GM04503 (cell line): ENCODE data around the gene CWC27.

Source experiments
- DNase-seq: peaks from one replicate; pipeline ENCODE4 v3.0.0-alpha.2; 2012; ENCODE audit warnings: low read depth

Gene CWC27

DNA sequence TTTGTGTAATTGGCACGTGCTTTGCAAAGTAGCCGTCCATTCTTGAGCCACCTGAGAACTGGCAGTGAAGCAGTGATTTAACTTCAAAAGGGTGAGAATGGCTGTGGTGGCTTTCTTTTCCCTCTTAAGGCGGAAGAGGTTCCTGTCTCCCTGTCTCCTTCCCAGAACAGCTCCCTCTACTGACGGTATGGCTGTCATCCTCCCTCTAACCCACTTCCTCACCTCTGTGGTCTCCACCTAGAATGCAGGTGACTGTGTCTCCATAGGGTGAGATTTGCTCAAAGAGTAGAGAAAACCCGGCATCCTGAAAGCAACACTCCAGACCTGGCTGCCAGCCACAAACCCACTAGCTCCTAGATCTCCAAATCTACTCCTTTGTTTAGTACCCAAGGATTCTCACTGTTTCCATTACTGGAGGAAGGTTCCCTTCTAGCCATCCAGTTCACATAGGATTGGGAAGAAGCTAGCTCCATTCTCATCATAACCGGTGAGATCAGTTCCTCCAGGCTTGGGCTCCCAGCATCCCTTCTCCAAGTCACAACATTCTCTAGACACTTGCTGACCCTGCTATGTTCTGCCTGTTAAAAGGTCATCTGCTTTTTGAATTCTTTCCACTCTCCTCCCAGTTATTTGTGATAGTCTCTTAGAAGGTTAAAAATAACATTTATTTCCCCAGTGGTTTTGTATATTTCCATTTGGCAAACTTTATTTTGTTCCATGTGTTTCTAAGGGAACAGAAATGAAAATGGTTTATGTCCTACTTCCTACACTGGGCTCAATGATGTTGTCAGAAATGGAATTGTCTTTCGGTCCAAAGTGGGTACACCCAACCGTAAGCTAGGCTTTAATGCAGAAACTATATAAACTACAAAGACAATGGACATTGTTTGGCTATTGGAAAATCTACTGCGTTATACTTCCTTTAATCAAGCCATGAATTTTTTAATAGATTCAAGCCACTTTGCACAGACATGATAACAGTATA, 269.4 kb downstream of the CWC27 start:
- DNase-seq: no peak

DNA sequence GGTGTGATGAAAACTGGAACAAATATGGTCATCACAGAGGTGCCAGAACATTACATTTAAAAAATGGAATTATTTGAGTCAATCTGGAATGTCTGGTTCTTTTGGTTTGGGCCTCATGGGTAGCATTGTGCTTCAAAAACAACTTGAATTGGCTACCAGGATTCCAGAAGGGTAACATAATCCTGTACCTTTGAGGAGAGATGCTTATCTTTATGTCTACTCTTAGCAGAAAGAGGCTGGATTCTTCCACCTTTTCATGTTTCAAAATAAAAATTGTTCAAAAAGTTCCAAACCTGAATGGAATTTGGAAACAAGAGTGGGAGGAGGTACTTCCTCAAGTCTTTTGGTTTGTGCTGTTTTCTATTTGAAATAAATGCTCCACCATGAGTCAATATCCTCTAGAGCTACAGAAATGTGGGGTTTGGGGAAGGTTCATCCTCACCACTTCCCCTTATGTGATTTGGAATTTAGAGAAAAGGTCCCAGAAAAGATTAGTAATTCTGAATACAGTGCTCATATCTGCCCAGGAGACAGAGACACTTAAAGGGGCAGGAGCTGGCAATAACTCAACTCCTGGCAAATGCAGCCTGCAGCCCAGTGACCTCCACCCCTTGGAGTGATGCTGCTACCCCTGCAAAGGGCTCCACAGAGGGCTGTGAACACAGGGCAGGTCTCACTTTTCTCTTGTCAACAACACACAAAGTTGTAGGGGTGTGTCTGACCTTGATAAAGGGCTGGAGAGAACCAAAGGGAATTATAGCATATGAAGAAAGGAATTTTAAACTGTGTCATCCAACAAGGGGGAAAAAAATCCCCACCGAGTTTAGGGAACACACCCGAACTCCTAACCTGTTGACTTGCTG, 272.8 kb downstream of the CWC27 start:
- no peak for DNase-seq

DNA sequence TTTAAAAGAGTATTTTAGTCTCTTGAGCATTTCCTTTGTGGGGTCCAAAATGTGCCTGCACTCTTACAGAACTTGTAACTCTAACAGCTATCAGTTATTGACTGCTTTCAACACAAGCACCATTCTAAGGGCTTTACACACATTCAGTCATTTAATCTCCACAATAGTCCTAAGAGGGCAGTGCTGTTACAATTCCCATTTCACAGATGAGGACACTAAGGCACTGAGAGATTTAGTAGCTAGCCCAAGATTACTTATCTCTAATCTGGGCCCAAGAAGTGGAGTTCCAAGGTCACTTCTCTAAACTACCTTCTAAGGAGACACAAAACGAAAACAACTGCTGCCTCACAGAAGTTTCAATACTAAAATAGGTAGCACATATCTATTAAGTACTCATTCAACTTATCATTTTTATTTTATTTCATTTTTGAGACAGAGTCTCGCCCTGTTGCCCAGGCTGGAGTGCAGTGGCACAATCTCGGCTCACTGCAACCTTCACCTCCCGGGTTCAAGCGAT, 275.2 kb downstream of the CWC27 start:
- DNase-seq: no peak

DNA sequence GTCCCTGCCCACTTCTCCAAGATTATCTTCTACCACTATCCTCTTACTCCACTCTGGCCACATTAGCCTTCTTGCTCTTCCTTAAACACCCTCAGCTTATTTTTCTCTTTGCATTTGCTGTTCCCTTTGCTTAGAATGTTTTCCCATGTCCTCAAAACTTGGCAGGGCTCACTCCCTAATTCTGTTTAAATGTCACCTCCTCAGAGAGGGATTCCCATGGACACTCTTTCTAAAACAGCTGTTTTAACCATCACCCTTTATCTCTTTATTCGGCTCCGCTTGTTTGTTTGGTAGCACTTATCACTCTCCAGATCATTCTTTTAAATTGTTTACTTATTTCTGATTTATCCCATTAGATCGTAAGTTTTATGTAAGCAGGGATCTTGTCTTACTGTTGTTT, 278.5 kb downstream of the CWC27 start:
- no peak for DNase-seq

DNA sequence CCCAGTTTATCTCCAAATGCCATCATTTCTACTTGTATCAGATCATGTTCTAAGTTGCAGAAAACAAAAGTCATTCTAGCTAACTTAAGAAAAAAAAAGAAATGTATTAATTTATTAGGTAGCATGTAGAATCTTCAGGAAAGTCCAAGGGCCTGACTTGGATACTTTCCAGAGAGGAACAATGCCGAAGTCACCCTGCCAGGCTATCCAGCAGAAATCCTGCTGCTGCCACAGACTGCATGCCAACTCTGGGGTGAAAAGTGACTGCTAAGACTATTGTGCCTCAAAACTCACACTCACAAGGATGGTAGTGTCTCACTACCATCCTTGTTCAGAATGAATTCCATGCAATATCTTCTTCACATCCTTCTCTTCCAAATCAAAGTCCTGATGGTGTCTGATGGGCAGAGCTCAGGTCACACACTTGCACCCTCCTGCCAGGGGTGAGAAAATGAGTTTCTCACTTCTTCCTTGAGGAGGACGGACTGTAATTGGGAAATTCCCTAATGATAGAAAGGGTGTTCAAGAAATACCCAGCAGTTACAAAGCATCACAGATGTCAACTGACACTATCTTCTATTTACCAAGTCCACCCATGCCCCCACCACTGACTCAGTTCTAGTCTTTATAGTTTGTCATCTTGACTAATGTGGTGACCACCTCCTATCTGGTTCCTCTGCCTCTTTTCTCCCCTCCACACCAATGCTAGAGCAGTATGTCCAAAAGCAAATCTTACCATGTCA, 279.4 kb downstream of the CWC27 start:
- no peak for DNase-seq

DNA sequence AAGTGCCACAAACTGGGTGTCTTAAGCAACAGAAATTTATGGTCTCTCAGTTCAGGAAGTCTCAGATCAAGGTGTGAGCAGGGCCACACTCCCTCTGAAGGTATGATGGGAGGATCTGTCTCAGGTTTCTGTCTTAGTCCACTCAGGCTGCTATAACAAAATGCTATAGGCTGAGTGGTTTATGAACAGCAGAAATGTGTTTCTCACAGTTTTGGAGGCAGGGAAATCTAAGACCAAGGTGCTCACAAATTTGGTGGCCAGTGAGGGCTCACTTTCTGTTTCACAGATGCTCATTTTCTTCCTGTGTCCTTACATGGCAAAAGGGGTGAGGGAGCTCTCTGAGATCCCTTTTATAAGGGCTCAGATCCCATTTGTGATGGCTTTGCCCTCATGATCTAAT, 281.4 kb downstream of the CWC27 start:
- no peak for DNase-seq

DNA sequence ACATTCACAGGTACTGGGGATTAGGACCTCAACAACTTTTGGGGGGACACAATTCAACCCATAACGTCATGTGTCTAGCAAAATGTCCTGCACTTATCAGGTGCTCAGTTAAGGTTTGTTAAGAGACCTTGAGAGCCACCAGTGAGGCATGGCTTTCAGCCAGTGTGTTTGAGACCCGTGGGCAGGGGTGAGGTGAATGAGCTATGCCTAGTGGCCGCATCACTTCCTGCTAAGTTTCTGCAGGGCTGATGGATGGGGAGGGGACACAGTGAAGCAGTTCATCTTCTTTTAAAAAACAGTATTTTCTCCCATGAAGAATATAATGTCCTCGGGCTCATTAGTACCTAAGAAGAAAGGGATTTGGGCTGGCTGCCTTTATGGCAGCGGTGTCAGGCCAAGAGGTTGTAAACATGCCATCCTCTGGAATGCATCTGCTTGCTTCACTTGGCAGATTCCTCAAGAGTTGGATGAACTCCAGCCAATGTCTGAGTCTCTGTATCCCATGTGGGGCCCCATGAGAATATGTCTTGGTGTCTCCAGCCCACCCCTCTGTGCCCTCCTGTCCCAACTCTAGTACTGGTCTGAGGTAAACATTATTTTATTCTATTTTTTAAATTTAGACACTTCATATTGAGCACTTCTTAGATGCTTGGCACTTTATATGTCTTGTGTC, 282.2 kb downstream of the CWC27 start:
- DNase-seq: no peak

DNA sequence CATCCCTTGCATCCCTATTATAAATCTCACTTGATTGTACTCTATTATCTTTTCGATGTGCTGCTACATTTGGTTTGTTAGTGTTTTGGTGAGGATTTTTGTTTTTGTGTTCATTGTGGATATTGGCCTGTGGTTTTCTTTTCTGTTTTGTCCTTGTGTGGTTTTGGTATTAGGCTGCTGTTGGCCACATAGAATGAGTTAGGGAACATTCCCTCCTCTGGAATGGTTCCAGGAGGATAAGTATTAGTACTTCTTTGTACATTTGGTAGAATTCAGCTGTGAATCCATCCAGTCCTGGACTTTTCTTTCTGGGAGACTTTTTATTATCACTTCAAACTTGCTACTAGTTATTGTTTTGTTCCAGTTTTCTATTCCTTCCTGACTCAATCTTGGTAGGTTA, 287.2 kb downstream of the CWC27 start:
- DNase-seq: no peak

DNA sequence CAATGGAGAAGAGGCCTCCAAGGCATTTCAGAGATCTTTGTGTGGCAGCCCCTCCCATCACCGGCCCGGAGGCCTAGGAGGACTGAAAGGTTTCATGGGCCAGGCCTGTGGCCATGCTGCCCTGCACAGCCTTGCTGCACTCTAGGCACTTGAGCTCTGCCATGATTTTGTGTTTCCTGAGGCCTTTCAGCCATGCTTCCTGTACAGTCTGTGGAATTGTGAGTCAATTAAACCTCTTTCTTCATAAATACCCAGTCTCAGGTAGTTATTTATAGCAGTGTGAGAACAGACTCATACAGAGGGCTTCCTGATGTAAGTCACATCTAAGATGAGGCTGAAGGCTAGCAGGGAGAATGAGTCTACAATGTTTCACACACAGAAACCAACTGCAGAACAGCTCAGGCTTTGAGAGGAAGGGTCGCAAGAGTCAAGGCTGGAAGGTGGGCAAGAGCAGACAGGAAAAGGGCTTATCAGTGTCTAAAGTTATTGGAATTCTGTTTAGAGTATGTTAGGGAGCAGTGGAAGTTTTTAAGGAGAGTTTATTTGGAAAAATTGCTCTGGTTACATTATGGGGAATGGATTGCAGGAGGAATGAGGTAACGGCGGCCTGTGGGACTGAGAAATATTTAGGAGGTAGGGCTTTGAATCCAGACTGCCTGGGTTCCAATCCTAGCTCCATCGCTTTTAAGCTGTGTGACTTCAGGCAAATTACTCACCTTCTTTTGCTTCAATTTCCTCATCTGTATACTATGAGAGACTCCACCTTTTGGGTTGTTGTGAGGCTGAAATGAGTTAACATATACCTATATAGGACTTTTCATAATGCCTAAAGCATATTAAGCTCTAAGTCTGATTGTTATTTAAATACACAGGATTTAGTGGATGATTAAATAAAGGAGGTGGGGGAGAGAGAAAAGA, 291.2 kb downstream of the CWC27 start:
- DNase-seq: no peak

DNA sequence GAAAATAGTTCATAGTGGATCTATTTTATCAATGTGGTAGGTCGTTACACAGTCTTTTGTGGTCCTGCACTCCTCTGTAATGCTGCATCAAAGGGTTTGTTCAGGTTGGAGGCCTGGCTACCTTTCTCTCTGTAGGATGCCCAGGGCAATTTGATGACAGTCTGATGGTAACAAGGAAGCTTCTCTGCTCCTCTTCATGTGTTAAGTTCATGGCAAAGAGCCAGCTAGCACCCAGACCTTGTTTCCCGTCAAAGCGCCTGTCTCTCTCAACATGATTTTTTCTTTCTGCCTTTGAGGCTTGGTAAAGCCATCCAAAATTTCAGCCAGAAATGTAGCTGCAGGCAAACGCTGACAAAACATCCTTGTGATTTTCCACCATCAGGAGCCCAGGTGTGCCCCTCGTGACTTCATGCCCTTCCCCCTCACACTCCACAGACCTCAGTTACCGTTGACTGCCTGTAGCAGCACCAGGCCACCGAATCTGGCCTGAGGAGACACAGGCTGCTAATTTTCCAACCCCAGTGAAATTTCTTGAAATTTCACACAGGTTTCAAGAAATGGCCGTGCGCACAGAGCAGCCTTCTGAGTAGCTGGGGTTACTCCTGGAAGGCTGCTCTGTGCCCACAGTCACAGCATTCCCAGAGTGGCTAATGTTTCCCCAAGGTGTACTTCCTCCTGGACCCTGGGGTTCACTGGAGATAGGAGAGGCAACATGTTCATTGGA, 292.7 kb downstream of the CWC27 start:
- DNase-seq: no peak

DNA sequence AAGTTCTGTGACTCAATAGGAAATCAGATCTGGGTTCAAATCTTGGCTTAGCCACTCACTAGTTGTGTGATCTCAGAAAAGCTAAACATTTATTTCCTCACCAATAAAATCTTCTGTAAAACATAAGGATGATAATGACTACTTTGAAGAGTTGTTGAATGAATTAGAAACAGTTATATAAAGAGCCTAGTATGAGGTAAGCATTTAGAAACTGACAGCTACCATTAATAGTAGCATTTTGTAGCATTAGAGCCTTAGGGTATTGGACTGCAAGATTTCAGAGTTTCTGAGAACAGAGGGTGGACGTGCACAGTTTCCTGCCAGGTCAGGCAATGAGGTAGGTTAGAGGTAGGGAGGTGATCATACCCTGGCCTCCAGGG, 293.2 kb downstream of the CWC27 start:
- no peak for DNase-seq

DNA sequence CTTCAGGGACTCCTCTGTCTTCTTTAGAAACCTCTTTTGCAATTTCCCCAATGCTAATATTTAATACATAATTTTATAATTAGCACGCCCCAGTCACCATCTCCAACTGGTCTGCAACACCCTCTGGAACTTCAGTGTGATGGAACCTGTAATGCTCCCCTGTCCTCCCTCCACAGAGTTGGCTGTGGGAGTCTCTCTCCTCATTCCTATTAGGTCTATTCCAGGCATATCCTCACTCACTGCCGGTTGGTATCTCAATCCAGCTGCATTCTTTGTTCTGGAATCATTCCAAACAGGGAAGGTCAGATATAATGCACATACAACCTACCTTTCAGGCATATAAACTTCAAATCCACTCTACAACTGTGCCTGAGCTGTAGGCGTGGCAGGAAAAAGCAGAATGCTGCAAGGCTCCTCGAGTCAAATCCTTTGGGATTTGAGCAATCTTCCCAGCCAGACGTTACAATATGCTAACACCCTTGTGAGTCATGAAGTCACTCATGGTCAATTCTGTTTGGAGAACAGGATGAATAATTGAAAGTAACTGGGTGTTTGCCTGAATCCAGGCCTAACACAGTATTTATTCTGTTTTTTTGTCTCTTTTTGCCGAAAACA, 293.8 kb downstream of the CWC27 start:
- DNase-seq: peak; percentile 94

DNA sequence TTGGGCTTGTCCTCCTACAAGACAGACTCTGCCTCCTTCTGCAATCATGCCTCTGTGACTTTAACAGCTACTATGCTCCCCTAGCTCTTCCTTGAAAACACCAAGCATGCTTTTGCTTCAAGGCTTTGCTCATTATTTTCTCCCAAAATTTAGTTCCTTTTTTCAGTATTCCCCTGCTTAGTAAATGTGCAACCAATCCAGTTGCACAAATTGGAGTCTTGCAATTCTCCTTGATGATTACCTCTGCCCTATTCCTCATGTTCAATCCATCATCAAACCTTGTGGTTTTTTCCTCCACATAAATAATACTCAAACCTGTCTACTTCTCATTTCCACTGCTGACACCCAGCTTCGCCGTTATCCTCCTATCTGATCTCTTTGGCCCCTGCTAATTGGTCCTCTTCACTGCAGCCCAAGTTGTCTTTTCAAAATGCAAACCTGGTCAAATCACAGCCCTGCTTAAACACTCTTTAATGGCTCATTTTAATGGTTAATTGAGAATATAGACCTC, 296.3 kb downstream of the CWC27 start:
- DNase-seq: no peak

DNA sequence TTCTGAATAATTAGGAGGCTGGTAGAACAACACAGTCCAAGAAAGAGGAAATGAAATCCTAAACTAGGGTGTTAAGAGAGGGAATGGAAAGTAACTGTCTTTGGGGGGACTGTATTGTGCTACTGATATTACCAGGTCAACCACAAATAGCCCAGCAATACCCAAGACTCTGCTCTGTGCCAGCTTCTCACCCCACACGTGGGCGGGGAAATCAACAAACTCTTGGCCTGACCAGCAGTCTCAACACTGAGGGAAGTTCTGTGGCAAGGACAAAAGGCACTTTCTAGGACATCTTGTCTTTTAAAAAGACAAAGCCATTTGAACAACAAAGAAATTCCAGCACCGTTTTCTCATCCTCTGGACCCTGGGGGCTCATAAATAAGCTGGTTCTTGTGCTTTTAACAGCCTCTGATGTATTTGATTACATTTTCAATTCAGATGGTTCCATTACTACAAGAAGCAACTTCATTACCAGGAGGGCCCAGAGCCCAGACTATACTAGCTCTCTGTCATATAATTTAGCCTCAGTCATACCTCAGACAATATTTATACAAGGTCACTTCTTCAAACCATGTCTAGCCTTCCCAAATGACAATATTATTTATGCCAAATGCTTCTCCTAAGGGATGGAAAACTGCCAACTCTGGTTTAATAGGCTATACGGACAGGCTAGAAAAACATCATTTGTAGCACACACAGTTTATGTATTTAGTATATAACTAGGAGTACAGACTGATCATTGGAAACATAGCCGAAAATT, 297.8 kb downstream of the CWC27 start:
- no peak for DNase-seq

DNA sequence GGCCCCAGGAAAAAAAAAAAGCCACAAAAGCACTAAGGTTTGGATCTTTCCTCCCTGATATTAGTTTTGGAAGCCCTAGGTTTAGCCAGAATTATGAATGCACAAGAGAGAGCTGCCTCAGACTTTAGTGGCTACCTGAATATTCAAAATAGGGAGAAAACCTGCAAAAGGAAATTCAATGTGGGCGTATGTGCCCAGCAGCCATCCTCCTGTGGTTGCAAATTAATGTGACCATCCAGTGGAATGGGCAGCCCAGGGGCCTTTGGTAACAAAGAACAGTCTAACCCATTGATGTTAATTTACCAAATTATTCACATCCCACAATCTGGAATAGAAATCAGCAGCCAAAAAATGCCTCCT, 298.4 kb downstream of the CWC27 start:
- DNase-seq: no peak
